ENCODE measurements around the gene TMEM17. TPM values are rescaled to one million over a fixed set of nuclear protein-coding genes. Genes with fewer than 3 reads are reported as not detected.

Gene TMEM17
- polyA plus RNA-seq, 1 experiment, result 2.5 TPM

DNA sequence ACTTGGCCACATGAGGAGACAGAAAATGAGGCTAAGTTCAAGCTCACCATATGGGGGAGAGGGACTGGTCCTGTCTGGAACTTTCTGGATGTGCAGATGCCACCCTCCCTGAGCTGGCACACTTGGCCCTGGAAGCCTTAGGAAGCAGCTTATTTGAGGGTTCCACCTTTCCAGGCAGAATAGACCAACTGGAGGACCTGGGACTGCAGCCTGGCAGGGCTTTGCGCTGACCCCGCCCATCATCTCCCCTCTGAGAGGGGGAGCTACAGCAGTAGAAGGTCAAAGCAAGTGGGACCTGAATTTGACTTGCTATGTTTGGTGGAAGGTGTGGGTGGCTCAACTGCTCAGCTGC is 39.5 kb downstream of the TMEM17 start:
- ChIA-PET POLR2A (interaction anchor here (0.6 kb wide), 1 partner anchor 477 kb away, joined by 3 read pairs; no protein-coding TSS in a partner anchor), CTCF (interaction anchor here (1.6 to 3.5 kb wide), 2 partner anchors 10 to 309 kb away, joined by 6 to 21 read pairs; no protein-coding TSS in a partner anchor)
- no peaks in the 10 kb centered on the region for H3K9me3 ChIP-seq (ENCODE audit: control insufficient read depth, insufficient read depth, low read length)
- no peak overlapping the region for H3K27ac ChIP-seq (ENCODE audit: low read depth, low read length)
- H3K27me3 ChIP-seq (ENCODE audit: control insufficient read depth, insufficient read depth, low read length), result no peaks in the 10 kb centered on the region
- H3K4me3 ChIP-seq (ENCODE audit: low read depth, low read length), result no peak overlapping the region
- TF ChIP-seq, protein P1, sequence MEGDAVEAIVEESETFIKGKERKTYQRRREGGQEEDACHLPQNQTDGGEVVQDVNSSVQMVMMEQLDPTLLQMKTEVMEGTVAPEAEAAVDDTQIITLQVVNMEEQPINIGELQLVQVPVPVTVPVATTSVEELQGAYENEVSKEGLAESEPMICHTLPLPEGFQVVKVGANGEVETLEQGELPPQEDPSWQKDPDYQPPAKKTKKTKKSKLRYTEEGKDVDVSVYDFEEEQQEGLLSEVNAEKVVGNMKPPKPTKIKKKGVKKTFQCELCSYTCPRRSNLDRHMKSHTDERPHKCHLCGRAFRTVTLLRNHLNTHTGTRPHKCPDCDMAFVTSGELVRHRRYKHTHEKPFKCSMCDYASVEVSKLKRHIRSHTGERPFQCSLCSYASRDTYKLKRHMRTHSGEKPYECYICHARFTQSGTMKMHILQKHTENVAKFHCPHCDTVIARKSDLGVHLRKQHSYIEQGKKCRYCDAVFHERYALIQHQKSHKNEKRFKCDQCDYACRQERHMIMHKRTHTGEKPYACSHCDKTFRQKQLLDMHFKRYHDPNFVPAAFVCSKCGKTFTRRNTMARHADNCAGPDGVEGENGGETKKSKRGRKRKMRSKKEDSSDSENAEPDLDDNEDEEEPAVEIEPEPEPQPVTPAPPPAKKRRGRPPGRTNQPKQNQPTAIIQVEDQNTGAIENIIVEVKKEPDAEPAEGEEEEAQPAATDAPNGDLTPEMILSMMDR (IDR thresholded peaks at IDR 0.05; ENCODE audit: low read depth, low read length), result no peak
- DNase-seq (ENCODE audit: low read depth, low spot score), result no peak

DNA sequence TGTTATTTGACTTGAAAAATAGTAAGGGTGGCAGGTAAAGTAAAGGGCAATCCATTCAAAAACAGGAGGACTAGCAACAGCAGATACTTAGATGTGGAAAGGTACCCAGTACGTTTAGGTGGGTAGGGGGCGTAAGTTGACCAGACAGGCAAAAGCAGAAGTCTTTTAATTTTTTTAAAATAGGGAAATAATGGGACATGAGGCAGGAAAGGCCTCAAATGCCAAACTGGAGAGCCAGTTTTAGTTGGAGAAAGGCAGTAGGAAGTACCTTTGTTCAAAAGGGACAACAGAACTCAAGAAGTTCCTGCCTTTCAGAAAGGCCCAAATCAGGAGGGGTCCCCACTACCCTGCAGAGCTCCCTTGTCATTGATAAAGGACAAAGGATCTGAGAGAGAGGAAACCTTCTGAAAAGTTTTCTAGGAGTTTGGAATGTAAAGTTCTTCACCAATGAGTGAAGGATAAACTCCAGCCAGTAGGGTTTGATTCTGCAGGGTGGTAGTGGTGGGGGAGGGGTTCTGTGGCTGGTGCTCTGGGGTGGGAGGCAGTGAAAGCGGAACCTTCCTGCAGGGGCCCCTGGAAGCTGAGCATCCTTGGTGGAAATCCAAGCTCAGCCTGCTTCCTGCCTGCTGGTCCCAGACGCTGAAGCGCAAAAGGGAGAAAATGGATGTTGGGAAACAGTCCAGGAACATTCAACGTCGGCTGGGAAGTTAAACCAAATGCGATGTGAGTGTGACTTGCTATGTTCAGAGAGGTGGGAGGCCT is 40.1 kb downstream of the TMEM17 start:
- POLR2A ChIA-PET, result interaction anchor here (0.6 to 0.7 kb wide), 3 partner anchors 40 to 478 kb away, joined by 3 to 4 read pairs (median 4); partner anchors contain the start of gene TMEM17
- no peak for DNase-seq (ENCODE audit: low read depth, low spot score)
- no peaks in the 10 kb centered on the region for H3K9me3 ChIP-seq (ENCODE audit: control insufficient read depth, insufficient read depth, low read length)
- no peaks in the 10 kb centered on the region for H3K27me3 ChIP-seq (ENCODE audit: control insufficient read depth, insufficient read depth, low read length)
- CTCF ChIA-PET, result interaction anchor here (1.6 to 3.5 kb wide), 2 partner anchors 9 to 309 kb away, joined by 6 to 21 read pairs; no protein-coding TSS in a partner anchor
- no peak overlapping the region for H3K27ac ChIP-seq (ENCODE audit: low read depth, low read length)
- TF ChIP-seq, protein P1 (IDR thresholded peaks at IDR 0.05; ENCODE audit: low read depth, low read length), result no peak
- H3K4me3 ChIP-seq (ENCODE audit: low read depth, low read length), result no peak overlapping the region

DNA sequence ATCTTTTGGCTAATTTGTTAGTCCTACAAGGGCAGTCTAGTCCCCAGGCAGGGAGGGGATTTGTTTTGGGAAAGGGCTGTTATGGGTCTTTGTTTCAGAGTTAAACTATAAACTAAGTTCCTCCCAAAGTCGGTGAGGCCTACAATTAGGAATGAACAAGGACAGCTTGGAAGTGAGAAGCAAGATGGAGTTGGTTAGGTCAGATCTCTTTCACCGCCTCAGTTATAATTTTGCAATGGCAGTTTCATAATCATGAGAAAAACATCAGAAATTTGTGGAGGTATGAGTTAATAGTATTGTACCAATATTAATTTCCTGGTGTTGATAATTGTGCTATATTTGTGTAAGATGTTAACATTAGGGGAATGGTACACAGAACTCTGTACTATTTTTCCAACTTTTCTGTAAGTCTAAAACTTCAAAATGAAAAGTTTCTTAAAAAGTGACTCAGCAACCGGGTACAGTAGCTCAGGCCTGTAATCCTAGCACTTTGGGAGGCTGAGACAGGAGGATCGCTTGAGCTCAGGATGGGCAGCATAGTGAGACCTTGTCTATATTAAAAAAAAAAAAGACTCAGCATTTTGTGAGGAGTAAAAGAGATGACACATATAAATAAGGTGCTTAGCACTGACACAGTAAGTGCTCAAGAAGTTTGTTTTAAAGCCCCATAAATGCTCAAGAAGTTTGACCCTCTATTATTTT is 40.8 kb downstream of the TMEM17 start:
- Histone ChIP-seq H3K27me3 (ENCODE audit: control insufficient read depth, insufficient read depth, low read length) (no peaks in the 10 kb centered on the region), H3K4me3 (ENCODE audit: low read depth, low read length) (no peak overlapping the region), H3K9me3 (ENCODE audit: control insufficient read depth, insufficient read depth, low read length) (no peaks in the 10 kb centered on the region), H3K27ac (ENCODE audit: low read depth, low read length) (no peak overlapping the region)
- CTCF ChIA-PET, result interaction anchor here (0.6 to 3.5 kb wide), 3 partner anchors 8 to 310 kb away, joined by 3 to 21 read pairs (median 6); no protein-coding TSS in a partner anchor
- TF ChIP-seq, protein P1 (IDR thresholded peaks at IDR 0.05; ENCODE audit: low read depth, low read length), result no peak
- POLR2A ChIA-PET, result interaction anchor here (0.7 kb wide), 1 partner anchor 63 kb away, joined by 4 read pairs; no protein-coding TSS in a partner anchor
- no peak for DNase-seq (ENCODE audit: low read depth, low spot score)

DNA sequence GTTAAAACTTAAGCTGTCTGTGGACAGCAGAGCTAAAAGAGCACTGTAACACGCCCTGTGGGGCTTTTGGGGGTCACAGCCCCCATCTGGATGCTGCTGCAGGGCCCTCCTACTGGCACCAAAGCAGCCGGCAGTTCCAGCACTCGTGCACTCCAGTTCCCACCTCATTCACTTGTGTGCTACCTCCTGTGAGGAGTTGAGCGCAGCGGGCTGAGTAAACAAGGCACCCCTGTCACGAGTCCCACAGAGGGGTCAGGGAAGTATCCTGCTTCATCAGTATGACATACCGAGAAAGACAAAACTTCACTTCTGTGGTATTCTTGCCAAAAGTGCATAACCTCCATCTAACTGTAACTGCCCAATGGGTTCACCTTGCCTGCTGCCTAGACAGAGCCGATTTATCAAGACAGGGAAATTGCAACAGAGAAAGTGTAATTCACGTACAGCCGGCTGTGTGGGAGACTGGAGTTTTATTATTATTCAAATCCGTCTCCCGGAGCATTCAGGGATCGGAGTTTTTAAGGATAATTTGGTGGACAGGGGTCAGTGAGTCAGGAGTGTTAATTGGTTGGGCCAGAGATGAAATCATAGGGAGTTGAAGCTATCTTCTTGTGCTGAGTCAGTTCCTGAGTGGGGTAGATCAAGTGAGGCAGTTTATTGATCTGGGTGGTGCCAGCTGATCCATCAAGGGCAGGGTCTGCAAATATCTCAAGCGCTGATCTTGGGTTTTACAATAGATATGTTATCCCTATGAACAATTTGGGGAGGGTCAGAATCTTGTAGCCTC is 41.6 kb downstream of the TMEM17 start:
- Histone ChIP-seq H3K4me3 (ENCODE audit: low read depth, low read length) (no peak overlapping the region), H3K27ac (ENCODE audit: low read depth, low read length) (no peak overlapping the region), H3K27me3 (ENCODE audit: control insufficient read depth, insufficient read depth, low read length) (no peaks in the 10 kb centered on the region), H3K9me3 (ENCODE audit: control insufficient read depth, insufficient read depth, low read length) (no peaks in the 10 kb centered on the region)
- no peak for DNase-seq (ENCODE audit: low read depth, low spot score)
- TF ChIP-seq, protein P1 (IDR thresholded peaks at IDR 0.05; ENCODE audit: low read depth, low read length), result no peak
- POLR2A ChIA-PET, result no interaction called here
- CTCF ChIA-PET, result interaction anchor here (1.4 kb wide), 1 partner anchor 311 kb away, joined by 7 read pairs; no protein-coding TSS in a partner anchor
